CD14-positive monocyte (primary cell): Measurements from ENCODE around the gene RMRP. TPM values are rescaled to one million over a fixed set of nuclear protein-coding genes. Genes with fewer than 3 reads are reported as not detected.

Experiments used
- DNase-seq, 3 donors: peaks; one replicate each; pipeline ENCODE4 v3.0.0-alpha.2; 2011 to 2022
- H2AFZ ChIP-seq: 2 replicates; pipeline ENCODE4 v1.6.0; 2012; ENCODE audit warnings: mild to moderate bottlenecking, low read depth, low read length, inconsistent platforms; ENCODE audit not compliant: insufficient read depth, poor library complexity, severe bottlenecking
- H3K27ac ChIP-seq, 2 donors: 1 replicate in 1 of 2; 2 replicates in 1 of 2; pipeline ENCODE4 v1.5.1; 2012 to 2013; ENCODE audit warnings: low read length in 2 of 2, control low read depth in 1 of 2, inconsistent platforms in 1 of 2, low read depth in 1 of 2, mild to moderate bottlenecking in 1 of 2
- H3K27me3 ChIP-seq, 2 donors: one replicate each; pipeline versions ENCODE4 v1.6.0 to v1.6.1; 2011 to 2013; ENCODE audit warnings: low read length in 2 of 2; ENCODE audit not compliant: control insufficient read depth in 2 of 2, insufficient read depth in 2 of 2
- H3K36me3 ChIP-seq, 2 donors: replicated peaks in 1 of 2; 1 replicate in 1 of 2; 2 replicates in 1 of 2; pipeline versions ENCODE4 v1.5.1 to v1.6.1; 2012 to 2013; ENCODE audit warnings: low read length in 2 of 2, control low read depth in 1 of 2, inconsistent platforms in 1 of 2, mild to moderate bottlenecking in 1 of 2; ENCODE audit not compliant: insufficient read depth in 2 of 2, control insufficient read depth in 1 of 2
- H3K4me1 ChIP-seq, 2 donors: 1 replicate in 1 of 2; 2 replicates in 1 of 2; pipeline versions ENCODE4 v1.5.1 to v1.6.1; 2012 to 2013; ENCODE audit warnings: low read length in 2 of 2, control low read depth in 1 of 2, inconsistent platforms in 1 of 2, mild to moderate bottlenecking in 1 of 2, moderate library complexity in 1 of 2; ENCODE audit not compliant: insufficient read depth in 2 of 2, control insufficient read depth in 1 of 2
- H3K4me2 ChIP-seq: replicated peaks from 2 replicates; pipeline ENCODE3; 2012; ENCODE audit warnings: low read length, moderate library complexity, mild to moderate bottlenecking; ENCODE audit not compliant: poor library complexity, severe bottlenecking; ENCODE audit errors: extremely low read depth
- H3K4me3 ChIP-seq, 3 experiments: fragments of 200-600 bp in 1 of 3; sonication (generic) in 1 of 3; replicated peaks in 1 of 3; 1 replicate in 2 of 3; 2 replicates in 1 of 3; pipeline ENCODE4 v1.5.1; 2011 to 2013; ENCODE audit warnings: low read length in 3 of 3, mild to moderate bottlenecking in 3 of 3, control low read depth in 2 of 3, low read depth in 2 of 3, inconsistent platforms in 1 of 3, moderate library complexity in 1 of 3
- H3K79me2 ChIP-seq: 2 replicates; pipeline ENCODE4 v1.6.0; 2012; ENCODE audit warnings: mild to moderate bottlenecking, control low read depth, inconsistent platforms, low read length, moderate library complexity; ENCODE audit not compliant: insufficient read depth
- H3K9ac ChIP-seq: 2 replicates; pipeline ENCODE4 v1.6.0; 2017; ENCODE audit warnings: low read length, mild to moderate bottlenecking; ENCODE audit not compliant: insufficient read depth, poor library complexity, severe bottlenecking
- H3K9me3 ChIP-seq, 2 donors: replicated peaks in 1 of 2; 1 replicate in 1 of 2; 2 replicates in 1 of 2; pipeline versions ENCODE4 v1.5.1 to v1.6.1; 2012 to 2013; ENCODE audit warnings: low read length in 2 of 2, control low read depth in 1 of 2; ENCODE audit not compliant: control insufficient read depth in 1 of 2, insufficient read depth in 1 of 2
- H4K20me1 ChIP-seq: 2 replicates; pipeline ENCODE4 v1.6.0; 2012; ENCODE audit warnings: mild to moderate bottlenecking, low read length, control low read depth, moderate library complexity; ENCODE audit not compliant: insufficient read depth
- H3K27ac Mint-ChIP-seq, 7 donors: one replicate each; pipeline ENCODE4 v1.8.0; 2020; ENCODE audit warnings: mild to moderate bottlenecking in 7 of 7, mixed read lengths in 7 of 7, moderate library complexity in 6 of 7, inconsistent platforms in 2 of 7
- H3K27me3 Mint-ChIP-seq, 3 donors: one replicate each; pipeline ENCODE4 v1.8.0; 2021 to 2022; ENCODE audit warnings: low read depth in 3 of 3, mild to moderate bottlenecking in 3 of 3, mixed read lengths in 3 of 3, moderate library complexity in 3 of 3, inconsistent platforms in 1 of 3
- H3K36me3 Mint-ChIP-seq, 2 donors: one replicate each; pipeline ENCODE4 v1.8.0; 2020; ENCODE audit warnings: mixed read lengths in 2 of 2, inconsistent platforms in 1 of 2, mild to moderate bottlenecking in 1 of 2
- H3K4me1 Mint-ChIP-seq: one replicate; pipeline ENCODE4 v1.8.0; 2020; ENCODE audit warnings: mild to moderate bottlenecking, mixed read lengths
- H3K4me3 Mint-ChIP-seq, 2 donors: one replicate each; pipeline ENCODE4 v1.8.0; 2020; ENCODE audit warnings: mild to moderate bottlenecking in 2 of 2, mixed read lengths in 2 of 2, moderate library complexity in 1 of 2
- H3K9me3 Mint-ChIP-seq, 7 donors: one replicate each; pipeline ENCODE4 v1.8.0; 2020 to 2022; ENCODE audit warnings: mixed read lengths in 7 of 7, mild to moderate bottlenecking in 6 of 7, moderate library complexity in 6 of 7, inconsistent platforms in 2 of 7
- WGBS: methylation state at CpG from one replicate; pipeline ENCODE4 v1.1.5; 2013; ENCODE audit warnings: missing lambda C conversion rate; ENCODE audit not compliant: insufficient coverage; 5-methylcytosine and 5-hydroxymethylcytosine counted together
- intact Hi-C, 2 donors: fragments of 100-400 bp; cut with micrococcal nuclease; formaldehyde crosslinking; loops; one replicate each; pipeline versions ENCODE4 v1.15.0 to v1.15.1; 2023
- polyA plus RNA-seq, 3 donors: library from polyadenylated mRNA; depleted of rRNA in 1 of 3; unstranded in 2 of 3; stranded (reverse) in 1 of 3; fragments of 300-500 nt in 2 of 3; fragments of >200 nt in 1 of 3; fragmentation: Illumina TruSeq in 2 of 3; gene quantifications; 1 replicate in 2 of 3; 2 replicates in 1 of 3; pipeline ENCODE4 v1.2.3, GENCODE V29; 2012 to 2021
- TF ChIP-seq, protein P1 (sequence below): fragments of 200-600 bp; IDR thresholded peaks from one replicate; pipeline ENCODE4 v1.8.0; 2022; ENCODE audit warnings: antibody characterized with exemption, mild to moderate bottlenecking

The RMRP gene
- polyA plus RNA-seq, 3 donors, result 13.3 TPM; not detected in 2

- no peak overlapping the region for H2AFZ ChIP-seq
- H3K36me3 ChIP-seq, result peaks cover 98 to 100% of the 10 kb centered on the region in 2 donors
- Mint-ChIP-seq H3K27me3 (no peaks in the 10 kb centered on the region), H3K4me1 (no peaks in the 10 kb centered on the region), H3K9me3 (peaks cover 0 to 2% (median 0%) of the 10 kb centered on the region in 7 donors), H3K27ac (peak overlapping the region in 1 of 7 donors; percentile 39), H3K4me3 (no peak overlapping the region), H3K36me3 (peaks cover 0 to 65% of the 10 kb centered on the region in 2 donors)
- no peak overlapping the region for H3K9ac ChIP-seq
- H3K79me2 ChIP-seq, result no peaks in the 10 kb centered on the region
- intact Hi-C loops, result no loop called here
- no peak overlapping the region for H3K4me3 ChIP-seq
- H3K9me3 ChIP-seq, result no peaks in the 10 kb centered on the region
- DNase-seq, result no peak
- no peaks in the 10 kb centered on the region for H3K4me1 ChIP-seq
- no peaks in the 10 kb centered on the region for H3K27me3 ChIP-seq
- peak overlapping the region in 1 of 2 donors; percentile 6 for H3K27ac ChIP-seq
- H4K20me1 ChIP-seq, result peaks cover 100% of the 10 kb centered on the region
- WGBS, result 98% methylated on average over 25 of the region's 26 CpGs
- TF ChIP-seq, protein P1, sequence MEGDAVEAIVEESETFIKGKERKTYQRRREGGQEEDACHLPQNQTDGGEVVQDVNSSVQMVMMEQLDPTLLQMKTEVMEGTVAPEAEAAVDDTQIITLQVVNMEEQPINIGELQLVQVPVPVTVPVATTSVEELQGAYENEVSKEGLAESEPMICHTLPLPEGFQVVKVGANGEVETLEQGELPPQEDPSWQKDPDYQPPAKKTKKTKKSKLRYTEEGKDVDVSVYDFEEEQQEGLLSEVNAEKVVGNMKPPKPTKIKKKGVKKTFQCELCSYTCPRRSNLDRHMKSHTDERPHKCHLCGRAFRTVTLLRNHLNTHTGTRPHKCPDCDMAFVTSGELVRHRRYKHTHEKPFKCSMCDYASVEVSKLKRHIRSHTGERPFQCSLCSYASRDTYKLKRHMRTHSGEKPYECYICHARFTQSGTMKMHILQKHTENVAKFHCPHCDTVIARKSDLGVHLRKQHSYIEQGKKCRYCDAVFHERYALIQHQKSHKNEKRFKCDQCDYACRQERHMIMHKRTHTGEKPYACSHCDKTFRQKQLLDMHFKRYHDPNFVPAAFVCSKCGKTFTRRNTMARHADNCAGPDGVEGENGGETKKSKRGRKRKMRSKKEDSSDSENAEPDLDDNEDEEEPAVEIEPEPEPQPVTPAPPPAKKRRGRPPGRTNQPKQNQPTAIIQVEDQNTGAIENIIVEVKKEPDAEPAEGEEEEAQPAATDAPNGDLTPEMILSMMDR, result no peak
- H3K4me2 ChIP-seq, result no peak overlapping the region
These were observed 46.3 kb upstream of the RMRP start for GRCh38 chr9:35703906-35704672.

DNA sequence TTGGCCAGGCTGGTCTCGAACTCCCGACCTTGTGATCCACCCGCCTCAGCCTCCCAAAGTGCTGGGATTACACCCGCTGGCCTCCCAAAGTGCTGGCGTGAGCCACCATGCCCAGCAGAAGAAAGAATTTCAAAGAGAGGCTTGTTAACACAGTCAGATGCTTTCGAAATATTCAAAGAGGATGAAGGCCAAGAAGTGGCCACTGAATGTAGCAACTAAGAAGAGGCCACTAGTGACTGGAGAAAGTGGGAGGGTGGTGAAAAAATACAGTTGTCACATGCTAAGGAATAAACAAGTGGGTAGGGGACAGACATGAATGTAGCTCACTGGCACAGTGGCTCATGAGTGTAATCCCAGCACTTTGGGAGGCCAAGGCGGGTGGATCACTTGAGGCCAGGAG is 44.9 kb upstream of the RMRP start:
- H3K4me2 ChIP-seq, result no peak overlapping the region
- no peak overlapping the region for H3K4me3 ChIP-seq
- intact Hi-C loops, result no loop called here
- no peak overlapping the region for H2AFZ ChIP-seq
- 100% methylated on average over 6 of the region's 7 CpGs for WGBS
- Mint-ChIP-seq H3K4me1 (no peaks in the 10 kb centered on the region), H3K4me3 (no peak overlapping the region), H3K9me3 (peaks cover 0 to 2% (median 0%) of the 10 kb centered on the region in 7 donors), H3K27ac (peak overlapping the region in 3 of 7 donors; percentile 14 to 37 (median 18)), H3K27me3 (no peaks in the 10 kb centered on the region), H3K36me3 (peaks cover 0 to 51% of the 10 kb centered on the region in 2 donors)
- peaks cover 98 to 100% of the 10 kb centered on the region in 2 donors for H3K36me3 ChIP-seq
- H3K4me1 ChIP-seq, result no peaks in the 10 kb centered on the region
- DNase-seq, result no peak
- H3K27ac ChIP-seq, result peak overlapping the region in 1 of 2 donors; percentile 26
- no peaks in the 10 kb centered on the region for H3K9me3 ChIP-seq
- H4K20me1 ChIP-seq, result peaks cover 100% of the 10 kb centered on the region
- TF ChIP-seq, protein P1, result no peak
- no peaks in the 10 kb centered on the region for H3K79me2 ChIP-seq
- no peaks in the 10 kb centered on the region for H3K27me3 ChIP-seq
- no peak overlapping the region for H3K9ac ChIP-seq
